Right lobe of liver (tissue), 4 donors: Measurements from ENCODE around the gene CCL4.

Experiments used
- POLR2A ChIP-seq: fragments of 450-650 bp; IDR thresholded peaks from one replicate; pipeline ENCODE4 v1.6.1; 2017; ENCODE audit warnings: antibody characterized with exemption, mild to moderate bottlenecking
- TF ChIP-seq, protein P1 (sequence below), 4 donors: fragments of 200-600 bp in 3 of 4; fragments of 450-650 bp in 1 of 4; IDR thresholded peaks; one replicate each; pipeline versions ENCODE4 v1.5.1 to v1.8.0; 2016 to 2022; ENCODE audit warnings: antibody characterized with exemption in 4 of 4, mild to moderate bottlenecking in 2 of 4
- donor health status: DM: no; HTN: no; CAD: no.
- donor health status: DM: no; HTN: no; CAD: no.
- donor health status: DM: no; HTN: yes; CAD: no.

DNA sequence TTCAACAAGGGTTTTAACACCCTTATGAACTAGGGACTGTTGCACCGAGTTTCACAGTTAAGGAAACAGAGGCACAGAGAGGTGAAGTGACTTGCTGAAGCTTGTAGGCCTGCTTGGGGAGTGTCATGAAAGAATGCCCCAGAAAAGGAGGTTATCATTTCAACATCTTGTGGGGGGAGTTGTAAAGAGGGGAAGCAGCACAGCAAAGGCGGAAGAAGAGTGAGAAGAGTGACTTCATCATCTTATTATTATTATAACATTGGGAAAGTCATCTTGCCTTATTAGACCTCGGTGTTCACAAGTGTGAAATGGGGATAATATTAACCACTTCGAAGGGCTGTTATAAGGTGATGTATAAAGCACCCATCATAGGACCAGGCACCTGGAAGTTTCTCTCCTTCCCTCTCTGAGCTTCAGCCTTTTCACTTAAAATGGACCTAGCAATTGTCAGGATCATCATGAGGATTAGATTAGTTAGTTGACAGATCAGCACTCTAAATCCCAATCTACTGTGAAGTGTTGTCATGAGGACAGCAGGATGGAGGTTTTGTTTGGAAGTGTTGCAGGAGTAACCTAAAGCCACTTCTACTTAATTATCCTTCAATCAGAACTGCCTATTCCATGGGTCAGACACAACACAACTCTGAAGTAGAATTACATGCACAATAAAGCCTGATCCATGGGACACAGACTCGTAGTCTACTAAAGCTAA, 2.3 kb downstream of the CCL4 start:
- TF ChIP-seq, protein P1, sequence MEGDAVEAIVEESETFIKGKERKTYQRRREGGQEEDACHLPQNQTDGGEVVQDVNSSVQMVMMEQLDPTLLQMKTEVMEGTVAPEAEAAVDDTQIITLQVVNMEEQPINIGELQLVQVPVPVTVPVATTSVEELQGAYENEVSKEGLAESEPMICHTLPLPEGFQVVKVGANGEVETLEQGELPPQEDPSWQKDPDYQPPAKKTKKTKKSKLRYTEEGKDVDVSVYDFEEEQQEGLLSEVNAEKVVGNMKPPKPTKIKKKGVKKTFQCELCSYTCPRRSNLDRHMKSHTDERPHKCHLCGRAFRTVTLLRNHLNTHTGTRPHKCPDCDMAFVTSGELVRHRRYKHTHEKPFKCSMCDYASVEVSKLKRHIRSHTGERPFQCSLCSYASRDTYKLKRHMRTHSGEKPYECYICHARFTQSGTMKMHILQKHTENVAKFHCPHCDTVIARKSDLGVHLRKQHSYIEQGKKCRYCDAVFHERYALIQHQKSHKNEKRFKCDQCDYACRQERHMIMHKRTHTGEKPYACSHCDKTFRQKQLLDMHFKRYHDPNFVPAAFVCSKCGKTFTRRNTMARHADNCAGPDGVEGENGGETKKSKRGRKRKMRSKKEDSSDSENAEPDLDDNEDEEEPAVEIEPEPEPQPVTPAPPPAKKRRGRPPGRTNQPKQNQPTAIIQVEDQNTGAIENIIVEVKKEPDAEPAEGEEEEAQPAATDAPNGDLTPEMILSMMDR (IDR thresholded peaks at IDR 0.05): no peak
- no peak for TF ChIP-seq POLR2A
